Neuronal stem cell (in vitro differentiated cells): ENCODE measurements around the gene CENPP.

Experiments
- DNase-seq: peaks from one replicate; pipeline ENCODE4 v3.0.0-alpha.2; 2013; ENCODE audit warnings: low spot score
- H2AFZ ChIP-seq: one replicate; pipeline ENCODE4 v1.6.1; 2013; ENCODE audit warnings: mild to moderate bottlenecking, low read length, inconsistent platforms
- H2AK5ac ChIP-seq: 2 replicates; pipeline ENCODE4 v1.6.1; 2013; ENCODE audit warnings: low read depth, mild to moderate bottlenecking, inconsistent platforms, low read length, moderate library complexity, mixed read lengths
- H2BK120ac ChIP-seq: 2 replicates; pipeline ENCODE4 v1.6.1; 2013; ENCODE audit warnings: low read depth, mild to moderate bottlenecking, inconsistent platforms, low read length, moderate library complexity, mixed read lengths
- H2BK12ac ChIP-seq: one replicate; pipeline ENCODE4 v1.6.1; 2013; ENCODE audit warnings: low read length, inconsistent platforms
- H2BK15ac ChIP-seq: 2 replicates; pipeline ENCODE4 v1.6.1; 2013; ENCODE audit warnings: mild to moderate bottlenecking, low read length, inconsistent platforms, mixed read lengths
- H2BK5ac ChIP-seq: one replicate; pipeline ENCODE4 v1.6.1; 2013; ENCODE audit warnings: inconsistent platforms, mild to moderate bottlenecking, low read length, moderate library complexity
- H3K14ac ChIP-seq: one replicate; pipeline ENCODE4 v1.6.1; 2013; ENCODE audit warnings: low read length, inconsistent platforms
- H3K18ac ChIP-seq: 2 replicates; pipeline ENCODE4 v1.6.1; 2013; ENCODE audit warnings: low read length, inconsistent platforms
- H3K23ac ChIP-seq: 2 replicates; pipeline ENCODE4 v1.6.1; 2013; ENCODE audit warnings: low read depth, mild to moderate bottlenecking, mixed read lengths, low read length, inconsistent platforms; ENCODE audit not compliant: poor library complexity
- H3K27ac ChIP-seq: replicated peaks from 3 replicates; pipeline ENCODE4 v1.5.1; 2013; ENCODE audit warnings: low read length, inconsistent platforms
- H3K27me3 ChIP-seq, 3 experiments: 2 replicates each; pipeline ENCODE4 v1.6.1; 2013; ENCODE audit warnings: low read length in 3 of 3, mild to moderate bottlenecking in 2 of 3, inconsistent platforms in 1 of 3, low read depth in 1 of 3, mixed read lengths in 1 of 3, moderate library complexity in 1 of 3; ENCODE audit not compliant: control insufficient read depth in 3 of 3, insufficient read depth in 3 of 3
- H3K36me3 ChIP-seq, 2 donors: replicated peaks in 1 of 2; 2 replicates each; pipeline ENCODE4 v1.6.1; 2013; ENCODE audit warnings: low read length in 2 of 2; ENCODE audit not compliant: control insufficient read depth in 2 of 2, insufficient read depth in 2 of 2
- H3K4ac ChIP-seq: 2 replicates; pipeline ENCODE4 v1.6.1; 2013; ENCODE audit warnings: inconsistent platforms, mild to moderate bottlenecking, low read length, moderate library complexity
- H3K4me1 ChIP-seq, 2 donors: 1 replicate in 1 of 2; 2 replicates in 1 of 2; pipeline ENCODE4 v1.6.1; 2013; ENCODE audit warnings: low read length in 2 of 2, low read depth in 1 of 2; ENCODE audit not compliant: control insufficient read depth in 2 of 2, insufficient read depth in 1 of 2
- H3K4me2 ChIP-seq: one replicate; pipeline ENCODE4 v1.6.1; 2013; ENCODE audit warnings: mild to moderate bottlenecking, low read length, inconsistent platforms; ENCODE audit not compliant: insufficient read depth, poor library complexity, severe bottlenecking
- H3K4me3 ChIP-seq, 2 donors: 2 replicates each; pipeline ENCODE4 v1.5.1; 2013; ENCODE audit warnings: low read length in 2 of 2, mild to moderate bottlenecking in 2 of 2, inconsistent platforms in 1 of 2, moderate library complexity in 1 of 2
- H3K79me1 ChIP-seq: one replicate; pipeline ENCODE4 v1.6.1; 2013; ENCODE audit warnings: low read depth, mild to moderate bottlenecking, inconsistent platforms, low read length, moderate library complexity
- H3K9ac ChIP-seq: one replicate; pipeline ENCODE4 v1.6.1; 2013; ENCODE audit warnings: mild to moderate bottlenecking, low read depth, low read length, inconsistent platforms; ENCODE audit not compliant: poor library complexity
- H3K9me3 ChIP-seq, 2 donors: replicated peaks in 1 of 2; 2 replicates each; pipeline versions ENCODE3 to v1.6.1; 2013; ENCODE audit warnings: low read length in 2 of 2, mild to moderate bottlenecking in 2 of 2, inconsistent platforms in 1 of 2, low read depth in 1 of 2, mixed read lengths in 1 of 2, moderate library complexity in 1 of 2; ENCODE audit not compliant: control insufficient read depth in 2 of 2, insufficient read depth in 1 of 2
- H4K8ac ChIP-seq: one replicate; pipeline ENCODE4 v1.6.1; 2013; ENCODE audit warnings: low read depth, mild to moderate bottlenecking, inconsistent platforms, low read length, moderate library complexity
- H4K91ac ChIP-seq: one replicate; pipeline ENCODE4 v1.6.1; 2013; ENCODE audit warnings: low read length, low read depth, mild to moderate bottlenecking, inconsistent platforms; ENCODE audit not compliant: poor library complexity
- WGBS, 2 donors: extraction: QIAGEN DNeasy Blood & Tissue Kit; methylation state at CpG; one replicate each; pipeline ENCODE4 v1.1.7; 2013; ENCODE audit warnings: missing lambda C conversion rate in 2 of 2, mixed read lengths in 1 of 2; ENCODE audit not compliant: insufficient read length in 2 of 2, insufficient replicate concordance in 1 of 2; ENCODE audit errors: extremely low coverage in 2 of 2; 5-methylcytosine and 5-hydroxymethylcytosine counted together

The CENPP gene

DNA sequence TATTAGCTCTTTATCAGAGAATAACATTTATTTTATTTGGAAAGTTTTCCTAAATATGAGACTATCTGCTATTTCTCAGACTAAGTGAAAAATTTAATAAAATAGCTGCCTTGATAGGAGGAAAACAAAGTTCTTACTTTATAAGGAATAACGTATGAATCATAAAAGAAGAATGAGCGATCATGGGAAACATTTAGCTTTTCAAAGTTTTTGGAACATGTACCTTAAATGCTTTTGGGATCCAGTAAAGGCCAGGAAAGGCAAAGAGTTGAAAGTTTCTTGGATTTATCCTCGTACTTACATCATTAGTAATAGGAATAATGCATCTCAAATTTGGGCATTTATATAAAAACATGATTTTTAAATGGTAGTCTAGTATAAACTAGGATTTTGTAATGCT lies 59.2 kb downstream of the CENPP start:
- Histone ChIP-seq H2AFZ (no peak overlapping the region), H3K79me1 (no peaks in the 10 kb centered on the region), H2BK12ac (no peak overlapping the region), H2BK15ac (no peak overlapping the region), H4K8ac (no peak overlapping the region), H3K4me2 (no peak overlapping the region), H2BK120ac (no peak overlapping the region), H3K4me1 (no peaks in the 10 kb centered on the region), H3K27me3 (no peaks in the 10 kb centered on the region), H4K91ac (no peak overlapping the region), H3K18ac (no peak overlapping the region), H2AK5ac (no peak overlapping the region), H3K23ac (no peak overlapping the region), H3K4ac (no peak overlapping the region), H3K36me3 (no peaks in the 10 kb centered on the region), H3K27ac (no peak overlapping the region), H3K9ac (no peak overlapping the region), H2BK5ac (no peak overlapping the region), H3K14ac (no peak overlapping the region), H3K9me3 (no peaks in the 10 kb centered on the region), H3K4me3 (no peak overlapping the region)
- DNase-seq = no peak
- WGBS, 2 donors = no CpG with 5 or more reads among the region's 3 CpGs

DNA sequence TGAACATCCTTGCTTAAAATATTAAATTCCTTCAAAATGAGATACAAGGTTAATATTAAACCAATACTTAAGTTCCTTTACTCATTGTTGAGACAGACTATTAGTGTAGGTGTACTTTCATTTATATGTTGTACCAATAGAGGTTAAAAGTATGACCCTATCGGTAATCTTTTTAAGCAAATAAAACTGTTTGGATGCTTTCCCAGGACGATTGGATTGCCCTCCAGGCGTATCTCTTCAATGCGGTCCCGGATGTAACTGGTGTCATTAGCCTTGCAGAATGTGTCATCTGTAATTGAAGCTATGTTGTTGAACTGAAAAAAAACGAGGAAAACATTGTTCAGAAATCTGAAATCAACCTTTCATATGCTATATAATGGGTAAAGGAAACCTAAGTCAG lies 59.7 kb downstream of the CENPP start:
- H2BK5ac ChIP-seq = no peak overlapping the region
- H3K4me3 ChIP-seq = no peak overlapping the region
- no peak for DNase-seq
- H3K79me1 ChIP-seq = no peaks in the 10 kb centered on the region
- H3K9me3 ChIP-seq = no peaks in the 10 kb centered on the region
- no peaks in the 10 kb centered on the region for H3K4me1 ChIP-seq
- no peak overlapping the region for H2AFZ ChIP-seq
- H3K18ac ChIP-seq = no peak overlapping the region
- H4K91ac ChIP-seq = no peak overlapping the region
- H4K8ac ChIP-seq = no peak overlapping the region
- no CpG with 5 or more reads among the region's 6 CpGs for WGBS, 2 donors
- no peaks in the 10 kb centered on the region for H3K27me3 ChIP-seq
- H3K36me3 ChIP-seq = no peaks in the 10 kb centered on the region
- H2AK5ac ChIP-seq = no peak overlapping the region
- H3K14ac ChIP-seq = no peak overlapping the region
- no peak overlapping the region for H3K23ac ChIP-seq
- no peak overlapping the region for H3K4ac ChIP-seq
- H2BK120ac ChIP-seq = no peak overlapping the region
- no peak overlapping the region for H3K27ac ChIP-seq
- no peak overlapping the region for H2BK15ac ChIP-seq
- H3K9ac ChIP-seq = no peak overlapping the region
- H3K4me2 ChIP-seq = no peak overlapping the region
- H2BK12ac ChIP-seq = no peak overlapping the region

DNA sequence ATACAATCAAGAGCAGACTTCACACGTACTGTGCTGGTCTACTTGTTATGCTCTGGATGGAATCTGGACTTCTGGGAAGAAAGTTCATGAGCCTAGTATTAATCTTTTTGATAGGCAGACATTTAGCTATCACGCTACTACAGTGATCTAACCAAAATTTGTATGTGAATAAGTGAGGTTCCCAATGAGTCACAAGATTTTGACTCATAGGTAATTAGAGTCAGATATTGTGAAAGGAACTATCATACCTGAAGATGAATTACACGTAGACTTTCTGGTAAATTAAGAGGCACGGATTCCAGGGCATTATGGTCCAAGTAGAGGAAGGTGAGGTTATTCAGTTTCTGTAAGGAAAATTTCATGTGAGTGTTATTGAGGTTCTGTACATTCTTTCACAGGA lies 60.2 kb downstream of the CENPP start:
- no CpG with 5 or more reads among the region's 4 CpGs for WGBS, 2 donors

DNA sequence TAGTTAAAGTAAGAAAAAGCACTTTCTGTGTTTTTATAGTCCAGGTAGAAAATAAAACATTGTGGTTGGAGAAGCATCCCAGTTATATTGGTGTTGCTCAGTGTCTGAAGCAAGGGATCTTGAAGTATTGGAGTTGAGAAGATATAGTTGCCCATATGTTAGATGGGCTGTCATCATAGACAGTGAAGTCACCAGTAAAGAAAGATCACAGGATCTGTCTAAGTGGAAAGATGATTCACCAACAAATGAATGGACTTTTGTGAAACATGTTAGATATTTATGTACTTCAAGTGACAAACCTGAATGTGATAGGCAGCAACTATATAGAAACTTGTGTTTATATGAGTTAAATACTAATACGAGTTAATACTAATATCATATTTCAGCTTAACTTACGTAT lies 66.9 kb downstream of the CENPP start:
- Histone ChIP-seq H2BK120ac (no peak overlapping the region), H2BK12ac (no peak overlapping the region), H2AK5ac (no peak overlapping the region), H3K36me3 (no peaks in the 10 kb centered on the region), H3K18ac (no peak overlapping the region), H3K9ac (no peak overlapping the region), H4K91ac (no peak overlapping the region), H3K79me1 (no peaks in the 10 kb centered on the region), H2BK5ac (no peak overlapping the region), H3K27me3 (no peaks in the 10 kb centered on the region), H4K8ac (no peak overlapping the region), H3K23ac (no peak overlapping the region), H2AFZ (no peak overlapping the region), H3K14ac (no peak overlapping the region), H3K4me3 (no peak overlapping the region), H2BK15ac (no peak overlapping the region), H3K4ac (no peak overlapping the region), H3K4me1 (no peaks in the 10 kb centered on the region), H3K9me3 (no peaks in the 10 kb centered on the region), H3K4me2 (no peak overlapping the region), H3K27ac (no peak overlapping the region)
- no CpG with 5 or more reads among the region's 2 CpGs for WGBS, 2 donors
- no peak for DNase-seq

More for the DNA sequence above, 60.2 kb downstream of the CENPP start:
- H2BK15ac ChIP-seq = no peak overlapping the region
- H2BK12ac ChIP-seq = no peak overlapping the region
- no peak overlapping the region for H2AK5ac ChIP-seq
- H2AFZ ChIP-seq = no peak overlapping the region
- no peak overlapping the region for H4K91ac ChIP-seq
- H3K4me3 ChIP-seq = no peak overlapping the region
- H3K23ac ChIP-seq = no peak overlapping the region
- no peak for DNase-seq
- H3K4me1 ChIP-seq = no peaks in the 10 kb centered on the region
- H3K9me3 ChIP-seq = no peaks in the 10 kb centered on the region
- H3K27me3 ChIP-seq = no peaks in the 10 kb centered on the region
- no peaks in the 10 kb centered on the region for H3K79me1 ChIP-seq
- no peaks in the 10 kb centered on the region for H3K36me3 ChIP-seq
- no peak overlapping the region for H3K4ac ChIP-seq
- no peak overlapping the region for H3K9ac ChIP-seq
- no peak overlapping the region for H4K8ac ChIP-seq
- no peak overlapping the region for H2BK5ac ChIP-seq
- no peak overlapping the region for H2BK120ac ChIP-seq
- no peak overlapping the region for H3K4me2 ChIP-seq
- no peak overlapping the region for H3K18ac ChIP-seq
- no peak overlapping the region for H3K14ac ChIP-seq
- H3K27ac ChIP-seq = no peak overlapping the region
